PC-9 (cell line): ENCODE measurements around the gene FAM107A. TPM values are rescaled to one million over a fixed set of nuclear protein-coding genes. Genes with fewer than 3 reads are reported as not detected.

Experiments used
- BruUV-seq: library from RNA; stranded (reverse); fragments of 400-500 nt; replicated peaks from 2 replicates; lab custom pipeline; 2021; lab: Mats Ljungman, UMichigan
- CTCF ChIA-PET: fragments of 300-600 bp; sonication (Branson Sonifier 250); formaldehyde crosslinking; loops from one replicate; lab custom pipeline; 2022; ENCODE audit warnings: antibody characterized with exemption; lab: Charles Lee
- POLR2A ChIA-PET: fragments of 300-600 bp; sonication (Branson Sonifier 250); formaldehyde crosslinking; loops from one replicate; lab custom pipeline; 2022; ENCODE audit warnings: antibody characterized with exemption; ENCODE audit not compliant: unreplicated experiment; lab: Charles Lee
- DNase-seq, 2 experiments: peaks; one replicate each; pipeline versions ENCODE4 v3.0.0 to v3.0.0-alpha.2; 2015 to 2022; ENCODE audit warnings: mixed read lengths in 1 of 2
- H2AFZ ChIP-seq: fragments of 200-600 bp; sonication (generic); 2 replicates; pipeline ENCODE4 v1.8.1; 2017; ENCODE audit warnings: antibody characterized with exemption
- H3F3A ChIP-seq: fragments of 200-600 bp; sonication (generic); 2 replicates; pipeline ENCODE4 v1.8.1; 2017; ENCODE audit warnings: antibody characterized with exemption, mild to moderate bottlenecking, low read depth; ENCODE audit not compliant: insufficient read depth
- H3K27ac ChIP-seq: fragments of 200-600 bp; sonication (generic); 2 replicates; pipeline ENCODE4 v1.6.1; 2016; ENCODE audit warnings: mixed run types
- H3K27me3 ChIP-seq: fragments of 200-600 bp; sonication (generic); 2 replicates; pipeline ENCODE4 v1.6.1; 2016; ENCODE audit warnings: low read depth, mixed run types; ENCODE audit not compliant: insufficient read depth
- H3K36me3 ChIP-seq: fragments of 200-600 bp; sonication (generic); 2 replicates; pipeline ENCODE4 v1.6.1; 2016; ENCODE audit warnings: low read depth, mixed run types
- H3K4me1 ChIP-seq: fragments of 200-600 bp; sonication (generic); replicated peaks from 2 replicates; pipeline ENCODE4 v1.6.1; 2016; ENCODE audit warnings: mixed run types; ENCODE audit not compliant: insufficient read depth
- H3K4me2 ChIP-seq: fragments of 200-600 bp; sonication (generic); 2 replicates; pipeline ENCODE4 v1.6.1; 2017; ENCODE audit warnings: mixed run types
- H3K4me3 ChIP-seq: fragments of 200-600 bp; sonication (generic); 2 replicates; pipeline ENCODE4 v1.6.1; 2016; ENCODE audit warnings: mixed run types
- H3K79me2 ChIP-seq: fragments of 200-600 bp; sonication (generic); 2 replicates; pipeline ENCODE4 v1.6.1; 2017; ENCODE audit warnings: low read depth, mixed run types
- H3K9me2 ChIP-seq: fragments of 200-600 bp; sonication (generic); 2 replicates; pipeline ENCODE4 v1.8.1; 2017; ENCODE audit warnings: mild to moderate bottlenecking; ENCODE audit not compliant: insufficient read depth
- H3K9me3 ChIP-seq: fragments of 200-600 bp; sonication (generic); 2 replicates; pipeline ENCODE4 v1.8.1; 2016; ENCODE audit warnings: low read depth; ENCODE audit not compliant: insufficient read depth
- H4K20me1 ChIP-seq: fragments of 200-600 bp; sonication (generic); 2 replicates; pipeline ENCODE4 v1.8.1; 2017; ENCODE audit not compliant: insufficient read depth
- EZH2 ChIP-seq: fragments of 200-600 bp; sonication (generic); IDR thresholded peaks from 2 replicates; pipeline ENCODE4 v1.8.0; 2017; ENCODE audit warnings: antibody characterized with exemption, low read depth
- intact Hi-C: fragments of 100-400 bp; cut with micrococcal nuclease; formaldehyde crosslinking; loops from one replicate; pipeline ENCODE4 v1.10.0; 2022; ENCODE audit not compliant: unreplicated experiment
- total RNA-seq: library from RNA; stranded (reverse); gene quantifications from 2 replicates; pipeline ENCODE4 v1.2.3, GENCODE V29; 2021
- TF ChIP-seq, protein P1 (sequence below): fragments of 200-600 bp; sonication (generic); conservative IDR thresholded peaks from 2 replicates; pipeline ENCODE4 v1.6.1; 2017; ENCODE audit warnings: mixed run types, antibody characterized with exemption, mild to moderate bottlenecking, moderate library complexity

FAM107A gene
- total RNA-seq, 1 experiment from 2014 or later, result not detected

DNA sequence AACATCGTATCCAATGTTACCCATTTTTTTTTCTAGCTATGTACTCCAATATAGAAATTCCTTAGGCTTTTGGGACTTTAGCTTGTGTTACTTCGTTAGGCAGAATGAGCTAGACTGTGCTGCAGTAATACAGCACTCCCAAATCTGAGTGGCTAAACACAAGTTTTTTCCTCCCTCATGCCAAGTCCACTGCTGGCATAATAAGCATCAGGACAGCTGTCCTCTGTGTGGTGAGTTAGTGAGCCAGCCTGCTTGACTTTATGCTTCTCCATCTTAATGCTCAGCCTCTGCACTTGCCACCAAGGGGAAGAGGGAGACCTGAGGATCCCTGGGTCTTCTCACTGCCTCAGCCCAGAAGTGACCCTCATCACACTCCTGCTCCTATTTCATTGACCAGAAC, 22.0 kb downstream of the FAM107A start:
- BruUV-seq, result no TSS peak

DNA sequence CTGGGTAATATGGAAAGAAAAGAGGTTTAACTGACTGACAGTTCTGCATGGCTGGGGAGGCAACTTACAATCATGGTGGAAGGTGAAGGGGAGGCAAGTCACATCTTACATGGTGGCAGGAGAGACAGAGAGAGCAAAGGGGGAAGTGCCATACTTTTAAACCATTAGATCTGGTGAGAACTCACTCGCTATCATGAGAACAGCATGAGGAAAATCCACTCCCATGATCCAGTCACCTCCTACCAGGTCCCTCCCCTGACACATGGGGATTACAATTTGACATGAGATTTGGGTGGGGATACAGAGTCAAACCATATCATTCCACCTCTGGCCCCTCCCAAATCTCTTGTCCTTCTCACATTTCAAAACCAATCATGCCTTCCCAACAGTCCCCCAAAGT, 24.2 kb downstream of the FAM107A start:
- H2AFZ ChIP-seq, result no peak overlapping the region
- no peaks in the 10 kb centered on the region for H3F3A ChIP-seq
- TF ChIP-seq, protein P1, sequence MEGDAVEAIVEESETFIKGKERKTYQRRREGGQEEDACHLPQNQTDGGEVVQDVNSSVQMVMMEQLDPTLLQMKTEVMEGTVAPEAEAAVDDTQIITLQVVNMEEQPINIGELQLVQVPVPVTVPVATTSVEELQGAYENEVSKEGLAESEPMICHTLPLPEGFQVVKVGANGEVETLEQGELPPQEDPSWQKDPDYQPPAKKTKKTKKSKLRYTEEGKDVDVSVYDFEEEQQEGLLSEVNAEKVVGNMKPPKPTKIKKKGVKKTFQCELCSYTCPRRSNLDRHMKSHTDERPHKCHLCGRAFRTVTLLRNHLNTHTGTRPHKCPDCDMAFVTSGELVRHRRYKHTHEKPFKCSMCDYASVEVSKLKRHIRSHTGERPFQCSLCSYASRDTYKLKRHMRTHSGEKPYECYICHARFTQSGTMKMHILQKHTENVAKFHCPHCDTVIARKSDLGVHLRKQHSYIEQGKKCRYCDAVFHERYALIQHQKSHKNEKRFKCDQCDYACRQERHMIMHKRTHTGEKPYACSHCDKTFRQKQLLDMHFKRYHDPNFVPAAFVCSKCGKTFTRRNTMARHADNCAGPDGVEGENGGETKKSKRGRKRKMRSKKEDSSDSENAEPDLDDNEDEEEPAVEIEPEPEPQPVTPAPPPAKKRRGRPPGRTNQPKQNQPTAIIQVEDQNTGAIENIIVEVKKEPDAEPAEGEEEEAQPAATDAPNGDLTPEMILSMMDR, result no peak
- no peak for TF ChIP-seq EZH2
- ChIA-PET POLR2A (no interaction called here), CTCF (no interaction called here)
- no peaks in the 10 kb centered on the region for H3K9me2 ChIP-seq
- DNase-seq, result no peak
- no peaks in the 10 kb centered on the region for H3K9me3 ChIP-seq
- H3K79me2 ChIP-seq, result no peaks in the 10 kb centered on the region
- H3K36me3 ChIP-seq, result no peaks in the 10 kb centered on the region
- H3K4me2 ChIP-seq, result no peak overlapping the region
- no peaks in the 10 kb centered on the region for H4K20me1 ChIP-seq
- no TSS peak for BruUV-seq
- no peak overlapping the region for H3K4me3 ChIP-seq
- H3K4me1 ChIP-seq, result no peaks in the 10 kb centered on the region
- intact Hi-C loops, result no loop called here
- no peak overlapping the region for H3K27ac ChIP-seq
- no peaks in the 10 kb centered on the region for H3K27me3 ChIP-seq

More for the DNA sequence above, 22.0 kb downstream of the FAM107A start:
- no peaks in the 10 kb centered on the region for H3K9me3 ChIP-seq
- no peaks in the 10 kb centered on the region for H3K4me1 ChIP-seq
- H3K27ac ChIP-seq, result no peak overlapping the region
- no peaks in the 10 kb centered on the region for H3K9me2 ChIP-seq
- CTCF ChIA-PET, result no interaction called here
- DNase-seq, result no peak
- POLR2A ChIA-PET, result no interaction called here
- H3K4me2 ChIP-seq, result no peak overlapping the region
- intact Hi-C loops, result no loop called here
- H3K79me2 ChIP-seq, result no peaks in the 10 kb centered on the region
- H2AFZ ChIP-seq, result no peak overlapping the region
- H3K4me3 ChIP-seq, result no peak overlapping the region
- H3K27me3 ChIP-seq, result no peaks in the 10 kb centered on the region
- no peaks in the 10 kb centered on the region for H4K20me1 ChIP-seq
- H3K36me3 ChIP-seq, result no peaks in the 10 kb centered on the region
- H3F3A ChIP-seq, result no peaks in the 10 kb centered on the region
- TF ChIP-seq EZH2, result no peak
- TF ChIP-seq, protein P1, result no peak

DNA sequence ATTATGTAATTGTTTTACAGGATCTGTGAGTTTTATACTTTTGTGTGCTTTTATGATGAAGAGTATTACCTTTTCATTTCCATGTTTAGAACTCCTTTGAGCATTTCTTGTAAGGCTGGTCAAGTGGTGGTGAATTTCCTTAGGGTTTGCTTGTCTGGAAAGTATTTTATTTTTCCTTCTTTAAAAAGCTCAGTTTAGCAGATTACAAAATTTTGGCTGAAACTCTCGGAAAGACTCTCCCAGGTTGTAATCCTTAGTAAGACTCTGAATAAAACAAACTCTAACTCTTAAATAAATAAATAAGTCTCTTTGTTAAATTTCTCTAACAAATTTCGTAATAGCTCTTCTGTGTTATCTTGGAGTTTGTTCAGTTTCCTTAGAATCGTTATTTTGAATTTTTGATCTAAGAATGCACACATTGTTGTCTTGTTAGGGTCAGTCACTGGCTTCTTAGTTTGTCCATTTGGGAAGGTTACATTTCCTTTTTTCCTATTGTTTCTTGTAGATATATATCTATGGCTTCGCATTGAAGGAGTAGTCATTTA, 25.5 kb downstream of the FAM107A start:
- Histone ChIP-seq H3K4me2 (no peak overlapping the region), H3K9me2 (no peaks in the 10 kb centered on the region), H3K9me3 (no peaks in the 10 kb centered on the region), H3K27me3 (no peaks in the 10 kb centered on the region), H3K79me2 (no peaks in the 10 kb centered on the region), H2AFZ (no peak overlapping the region), H3K4me3 (no peak overlapping the region), H3K4me1 (no peaks in the 10 kb centered on the region), H3K36me3 (no peaks in the 10 kb centered on the region), H4K20me1 (no peaks in the 10 kb centered on the region), H3K27ac (no peak overlapping the region), H3F3A (no peaks in the 10 kb centered on the region)
- no peak for TF ChIP-seq EZH2
- TF ChIP-seq, protein P1, result no peak
- ChIA-PET CTCF (no interaction called here), POLR2A (no interaction called here)
- intact Hi-C loops, result no loop called here
- BruUV-seq, result no TSS peak
- no peak for DNase-seq
